Iris pigment epithelial cell (primary cell): ENCODE results near the gene PIAS1.
"Not testable (repeated sequence)": the region's sequence is repeated elsewhere in the genome, so short reads cannot be mapped to it uniquely, and the experiment has no call there.

ENCODE experiments used
- DNase-seq: peaks from one replicate; pipeline ENCODE4 v3.0.0-alpha.2; 2011; ENCODE audit warnings: low read depth

The PIAS1 gene

GRCh38 chr15:68034719-68035293 is 19.3 kb upstream of the PIAS1 start:
- DNase-seq: no peak

DNA sequence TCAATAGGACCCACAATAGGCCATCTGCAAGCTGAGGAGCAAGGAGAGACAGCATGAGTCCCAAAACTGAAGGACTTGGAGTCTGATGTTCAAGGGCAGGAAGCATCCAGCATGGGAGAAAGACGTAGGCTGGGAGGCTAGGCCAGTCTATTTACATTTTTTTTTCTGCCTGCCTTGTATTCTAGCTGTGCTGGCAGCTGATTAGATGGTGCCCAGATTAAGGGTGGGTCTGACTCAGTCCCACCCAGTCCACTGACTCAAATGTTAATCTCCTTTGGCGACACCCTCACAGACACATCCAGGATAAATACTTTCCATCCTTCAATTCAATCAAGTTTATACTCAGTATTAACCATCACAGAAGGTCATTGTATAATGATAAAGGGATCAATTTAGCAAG is 15.9 kb upstream of the PIAS1 start:
- DNase-seq: no peak

- DNase-seq: no peak
Measured at GRCh38 chr15:68040144-68040543, 14.0 kb upstream of the PIAS1 start.

DNA sequence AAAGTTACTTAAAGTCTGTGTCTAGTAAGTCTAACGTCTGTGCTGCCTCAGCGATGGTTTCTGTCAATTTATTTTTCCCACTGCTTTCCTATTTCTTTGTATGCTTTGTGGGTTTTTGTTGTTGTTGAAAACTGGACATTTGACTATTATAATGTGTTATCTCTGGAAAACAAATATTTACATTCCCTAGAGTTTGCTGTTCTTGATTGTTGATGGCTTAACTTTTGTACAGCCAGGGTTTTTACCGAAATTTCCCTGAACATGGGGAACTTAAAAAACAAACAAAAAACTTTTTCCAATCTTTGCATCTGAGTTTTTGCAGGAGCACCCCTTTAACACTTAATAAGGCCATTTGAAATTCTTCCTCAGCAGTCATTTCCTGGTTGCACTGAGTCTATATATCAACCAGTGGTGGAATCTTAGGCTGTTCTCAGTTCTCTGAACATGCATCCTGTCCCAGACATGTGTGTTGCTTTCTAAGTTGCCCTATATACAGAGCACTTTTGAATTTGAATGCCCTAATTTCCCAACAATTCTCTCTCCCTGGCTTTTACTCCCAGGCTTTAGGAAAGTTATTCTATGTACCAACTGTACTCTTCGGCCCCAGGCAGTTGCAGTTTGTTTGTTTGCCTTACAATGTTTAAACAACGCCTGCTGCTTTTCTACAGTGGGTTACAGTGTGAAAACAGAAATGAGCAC is 11.8 kb upstream of the PIAS1 start:
- no peak for DNase-seq

DNA sequence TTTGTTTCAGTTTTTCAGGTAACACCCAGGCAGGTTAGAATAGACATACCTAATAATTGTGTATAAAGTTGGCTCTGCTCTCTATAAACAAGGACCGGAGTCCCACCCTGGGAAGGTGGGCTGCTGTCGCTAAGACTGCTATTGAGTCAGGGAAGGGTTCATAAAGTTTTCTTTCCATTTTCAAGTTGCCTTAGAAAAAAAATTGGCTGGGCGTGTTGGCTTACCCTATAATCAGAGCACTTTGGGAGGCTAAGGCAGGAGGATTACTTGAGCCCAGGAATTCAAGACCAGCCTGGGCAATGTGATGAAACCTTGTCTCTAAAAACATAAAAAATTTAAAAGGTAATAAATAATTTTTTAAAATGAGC is 11.3 kb upstream of the PIAS1 start:
- no peak for DNase-seq

GRCh38 chr15:68045289-68046265 is 8.5 kb upstream of the PIAS1 start:
- no peak for DNase-seq

DNA sequence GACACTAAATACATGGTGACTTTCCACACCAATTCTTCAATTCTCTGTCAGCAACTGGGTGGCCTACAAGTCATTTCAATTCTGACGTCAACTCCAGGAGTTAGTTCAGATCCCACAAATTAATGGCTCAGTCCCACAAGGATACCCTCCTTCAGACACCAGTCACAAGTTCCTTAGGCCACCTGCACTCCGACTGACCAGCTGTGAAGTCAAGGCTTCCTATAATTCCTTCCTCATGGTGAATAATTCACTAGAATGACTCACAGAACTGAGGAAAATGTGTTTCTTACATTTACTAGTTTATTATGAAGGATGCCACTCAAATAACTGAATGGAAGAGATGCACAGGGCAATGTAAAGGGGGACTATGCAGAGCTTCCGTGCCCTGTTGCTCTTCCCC is 6.3 kb upstream of the PIAS1 start:
- no peak for DNase-seq

- no peak for DNase-seq
Measured at GRCh38 chr15:68051109-68051508, 3.0 kb upstream of the PIAS1 start.

- DNase-seq: no peak
Measured at GRCh38 chr15:68051907-68052306, 2.2 kb upstream of the PIAS1 start.

GRCh38 chr15:68052431-68052830 is 1.7 kb upstream of the PIAS1 start:
- no peak for DNase-seq

GRCh38 chr15:68053001-68053400 is 1.1 kb upstream of the PIAS1 start:
- DNase-seq: no peak

DNA sequence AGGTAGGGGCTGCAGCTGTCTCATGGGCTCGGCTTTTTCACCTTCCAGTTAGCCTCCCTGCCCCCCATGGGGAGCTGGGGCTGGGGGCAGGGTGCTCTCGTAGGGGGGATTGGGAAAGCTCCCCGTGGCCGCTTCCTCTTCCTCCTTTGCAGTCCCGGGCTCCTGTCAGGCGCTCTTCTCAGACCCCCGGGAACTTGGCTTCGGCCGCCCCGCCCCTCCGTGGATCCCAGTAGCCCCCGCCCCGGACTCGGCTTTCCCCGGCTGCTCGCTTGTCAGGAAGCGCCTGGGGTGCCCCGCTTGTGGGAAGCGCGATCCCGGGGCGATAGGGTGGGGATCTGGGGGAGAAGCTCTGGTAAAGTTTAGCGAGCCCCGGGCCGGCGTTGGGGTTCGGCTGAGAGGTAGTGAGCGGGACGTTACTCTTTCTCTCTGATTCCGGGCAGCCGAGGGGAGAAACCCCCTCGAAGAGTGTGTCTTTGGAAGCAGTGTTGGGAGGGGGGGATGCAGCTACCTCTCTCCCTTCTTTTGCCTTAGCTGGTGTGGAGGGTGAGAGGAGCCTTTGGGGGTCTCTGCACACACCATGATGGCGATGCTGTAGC is 611 bp downstream of the PIAS1 start:
- peak; percentile 27 for DNase-seq

GRCh38 chr15:68055224-68055705 is 1.1 kb downstream of the PIAS1 start:
- peak; percentile 73 for DNase-seq

DNA sequence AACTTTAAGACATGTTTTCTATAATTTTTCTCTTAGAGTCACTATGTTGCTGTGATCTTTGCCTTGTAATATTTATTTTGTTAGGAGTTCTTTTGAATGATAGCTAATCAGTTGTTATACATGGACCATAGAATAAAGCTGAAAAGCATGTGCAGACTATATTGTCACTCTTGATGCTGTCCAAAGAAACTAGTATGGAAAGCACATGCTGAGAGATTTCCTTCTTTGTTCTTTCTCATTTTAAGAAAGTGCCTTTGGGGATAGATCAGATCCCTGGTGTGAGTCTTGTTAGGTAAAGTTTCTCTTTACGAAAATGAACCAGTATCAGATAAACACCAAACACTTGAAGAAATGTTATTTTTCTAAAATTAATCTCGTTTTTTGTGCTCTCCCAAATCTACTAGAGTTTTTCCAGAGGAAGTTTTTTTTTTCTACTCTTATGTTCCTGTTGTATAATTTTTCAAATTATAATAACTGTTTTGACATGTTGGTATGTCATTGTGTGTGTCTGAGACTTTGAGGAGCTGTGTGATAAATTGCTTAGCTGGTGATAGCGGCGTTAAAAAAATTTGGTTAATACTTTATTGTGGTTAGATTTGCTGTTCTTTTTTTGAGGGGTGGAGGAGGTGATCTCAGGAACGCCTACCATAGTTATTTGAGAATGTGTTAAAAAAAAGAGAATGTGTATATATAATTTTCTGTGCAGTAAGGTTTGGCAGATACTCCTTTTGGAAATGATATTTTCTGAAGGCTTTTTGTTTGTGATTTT is 2.2 kb downstream of the PIAS1 start:
- no peak for DNase-seq

GRCh38 chr15:68057034-68057433 is 2.9 kb downstream of the PIAS1 start:
- DNase-seq: peak; percentile 12

GRCh38 chr15:68057758-68058157 is 3.6 kb downstream of the PIAS1 start:
- no peak for DNase-seq

DNA sequence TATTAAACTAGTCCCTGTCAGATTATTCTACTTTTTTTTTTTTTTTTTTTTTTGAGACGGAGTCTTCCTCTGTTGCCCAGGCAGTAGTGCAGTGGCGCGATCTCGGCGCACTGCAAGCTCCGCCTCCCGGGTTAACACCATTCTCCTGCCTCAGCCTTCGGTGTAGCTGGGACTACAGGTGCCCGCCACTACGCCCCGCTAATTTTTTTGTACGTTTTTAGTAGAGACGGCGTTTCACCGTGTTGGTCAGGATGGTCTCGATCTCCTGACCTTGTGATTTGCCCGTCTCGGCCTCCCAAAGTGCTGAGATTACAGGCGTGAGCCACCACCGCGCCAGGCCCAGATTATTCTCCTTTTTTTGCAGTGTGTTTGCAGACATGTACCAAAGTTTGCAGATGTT is 4.9 kb downstream of the PIAS1 start:
- DNase-seq: not testable (repeated sequence)

DNA sequence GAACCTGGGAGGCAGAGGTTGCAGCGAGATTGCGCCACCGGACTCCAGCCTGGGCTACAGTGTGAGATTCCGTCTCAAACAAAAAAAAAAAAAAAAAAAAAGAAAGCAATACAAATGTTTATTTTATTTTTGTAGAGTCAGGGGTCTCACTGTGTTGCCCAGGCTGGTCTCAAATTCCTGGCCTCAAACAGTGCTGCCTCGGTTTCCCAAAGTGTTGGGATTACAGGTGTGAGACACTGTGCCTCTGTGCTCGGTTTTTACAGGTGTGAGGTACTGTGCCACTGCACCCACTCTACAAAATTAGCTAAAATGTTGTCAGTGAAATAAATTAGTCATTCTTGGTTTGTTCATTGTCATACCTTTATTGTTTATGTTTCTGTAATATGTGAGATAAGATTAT is 5.5 kb downstream of the PIAS1 start:
- no peak for DNase-seq

- DNase-seq: no peak
Measured at GRCh38 chr15:68061171-68061570, 7.1 kb downstream of the PIAS1 start.

DNA sequence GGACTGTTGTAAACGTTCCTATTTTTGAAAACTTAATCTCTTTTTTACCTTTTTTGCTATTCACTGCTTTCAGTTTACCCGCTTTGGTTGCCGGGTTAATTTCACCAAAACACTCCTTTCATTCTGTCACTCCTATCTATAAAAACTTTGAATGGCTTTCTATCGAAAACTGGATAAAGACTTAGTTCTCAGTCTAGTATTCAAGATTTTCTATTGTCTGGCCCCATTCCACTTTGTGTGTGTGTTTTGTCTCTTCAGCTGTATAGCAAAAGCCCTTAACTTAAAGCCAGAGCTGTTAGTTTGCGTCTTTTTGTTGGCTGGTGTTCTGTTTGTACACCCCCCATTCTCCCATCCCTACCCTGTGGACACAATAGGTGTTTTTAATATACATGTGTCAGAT is 7.5 kb downstream of the PIAS1 start:
- DNase-seq: no peak

DNA sequence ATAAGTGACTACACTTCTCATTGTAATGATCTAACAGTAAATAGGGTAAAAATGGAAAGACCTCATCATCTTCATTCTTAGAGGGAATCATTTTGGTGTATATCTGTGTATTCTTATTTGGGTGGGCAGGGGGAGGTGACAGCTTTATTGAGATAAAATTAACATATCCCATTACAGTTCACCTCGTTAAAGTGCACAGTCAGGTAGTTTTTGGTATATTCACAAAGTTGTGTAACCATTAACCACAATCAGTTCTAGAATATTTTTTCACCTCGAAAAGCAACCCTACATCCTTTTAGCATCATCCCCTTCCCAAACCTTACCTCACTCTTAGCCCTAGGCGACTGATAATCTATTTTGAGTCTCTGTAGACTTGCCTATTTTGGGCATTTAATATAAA is 8.1 kb downstream of the PIAS1 start:
- DNase-seq: no peak
